Subcutaneous adipose tissue (tissue), 4 donors: ENCODE results near the gene NUDT19. TPM values are rescaled to one million over a fixed set of nuclear protein-coding genes. Genes with fewer than 3 reads are reported as not detected.

Experiments used
- small RNA-seq: library from RNA; depleted of rRNA; stranded (forward); fragments of <200 nt; gene quantifications from one replicate; pipeline ENCODE3, GENCODE V24; 2016
- total RNA-seq, 4 donors: library from RNA; depleted of rRNA; stranded (reverse); fragments of >200 nt; gene quantifications; one replicate each; pipeline ENCODE4 v1.1.0, GENCODE V29; 2016
- TF ChIP-seq, protein P1 (sequence below): fragments of 450-650 bp; IDR thresholded peaks from one replicate; pipeline ENCODE4 v1.5.1; 2016; ENCODE audit warnings: low read depth, mild to moderate bottlenecking, control low read depth, antibody characterized with exemption, moderate library complexity

The NUDT19 gene
- total RNA-seq, 4 donors from 2014 or later = 4.4 to 10.4 (median 9.4) TPM

DNA sequence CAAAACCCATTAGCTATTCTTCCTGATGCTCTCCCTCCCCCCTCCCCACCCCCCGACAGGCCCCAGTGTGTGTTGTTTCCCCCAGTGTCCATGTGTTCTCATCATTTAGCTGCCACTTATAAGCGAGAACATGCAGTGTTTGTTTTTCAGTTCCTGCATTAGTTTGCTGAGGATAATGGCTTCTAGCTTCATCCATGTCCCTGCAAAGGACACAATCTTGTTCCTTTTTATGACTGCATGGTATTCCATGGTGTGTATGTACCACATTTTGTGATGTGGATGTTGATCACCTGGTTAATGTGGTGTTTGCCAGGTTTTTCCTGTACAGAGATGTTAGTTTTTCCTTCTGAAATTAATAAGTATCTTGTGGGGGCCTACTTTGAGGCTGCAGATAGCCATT is 59.4 kb downstream of the NUDT19 start:
- TF ChIP-seq, protein P1, sequence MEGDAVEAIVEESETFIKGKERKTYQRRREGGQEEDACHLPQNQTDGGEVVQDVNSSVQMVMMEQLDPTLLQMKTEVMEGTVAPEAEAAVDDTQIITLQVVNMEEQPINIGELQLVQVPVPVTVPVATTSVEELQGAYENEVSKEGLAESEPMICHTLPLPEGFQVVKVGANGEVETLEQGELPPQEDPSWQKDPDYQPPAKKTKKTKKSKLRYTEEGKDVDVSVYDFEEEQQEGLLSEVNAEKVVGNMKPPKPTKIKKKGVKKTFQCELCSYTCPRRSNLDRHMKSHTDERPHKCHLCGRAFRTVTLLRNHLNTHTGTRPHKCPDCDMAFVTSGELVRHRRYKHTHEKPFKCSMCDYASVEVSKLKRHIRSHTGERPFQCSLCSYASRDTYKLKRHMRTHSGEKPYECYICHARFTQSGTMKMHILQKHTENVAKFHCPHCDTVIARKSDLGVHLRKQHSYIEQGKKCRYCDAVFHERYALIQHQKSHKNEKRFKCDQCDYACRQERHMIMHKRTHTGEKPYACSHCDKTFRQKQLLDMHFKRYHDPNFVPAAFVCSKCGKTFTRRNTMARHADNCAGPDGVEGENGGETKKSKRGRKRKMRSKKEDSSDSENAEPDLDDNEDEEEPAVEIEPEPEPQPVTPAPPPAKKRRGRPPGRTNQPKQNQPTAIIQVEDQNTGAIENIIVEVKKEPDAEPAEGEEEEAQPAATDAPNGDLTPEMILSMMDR = no peak

- TF ChIP-seq, protein P1 = no peak
Observed at GRCh38 chr19:32757189-32757588, 65.6 kb downstream of the NUDT19 start.

Small RNAs within 50 kb of the gene (small RNA-seq; reads per million reads assigned to genes)
- gene RN7SL789P = not detected

Other genes starting within 250 kb of the NUDT19 start
- 100 to 1,000 TPM in 1 of 4 donors, 10 to 100 TPM in 3; 84.7 to 132 (median 89.3) TPM for gene PDCD5, start 110.6 kb upstream of the NUDT19 start, total RNA-seq
- gene ANKRD27, start 16.6 kb upstream of the NUDT19 start, total RNA-seq = 10 to 100 TPM; 22.8 to 28.2 (median 26.9) TPM
- gene RGS9BP, start 16.0 kb upstream of the NUDT19 start, total RNA-seq = under 1 TPM in 2 of 4 donors, not detected in 2; 0.16 to 0.51 TPM
- gene TDRD12, start 27.9 kb downstream of the NUDT19 start, total RNA-seq = 1 to 10 TPM in 1 of 4 donors, not detected in 3; 1.2 TPM
- gene SLC7A9, start 177.9 kb downstream of the NUDT19 start, total RNA-seq = under 1 TPM in 1 of 4 donors, not detected in 3; 0.22 TPM